ENCODE results near the gene MPDZ.
A peak's percentile ranks its signal among the peaks of the same experiment; 100 is the strongest.

MPDZ gene

DNA sequence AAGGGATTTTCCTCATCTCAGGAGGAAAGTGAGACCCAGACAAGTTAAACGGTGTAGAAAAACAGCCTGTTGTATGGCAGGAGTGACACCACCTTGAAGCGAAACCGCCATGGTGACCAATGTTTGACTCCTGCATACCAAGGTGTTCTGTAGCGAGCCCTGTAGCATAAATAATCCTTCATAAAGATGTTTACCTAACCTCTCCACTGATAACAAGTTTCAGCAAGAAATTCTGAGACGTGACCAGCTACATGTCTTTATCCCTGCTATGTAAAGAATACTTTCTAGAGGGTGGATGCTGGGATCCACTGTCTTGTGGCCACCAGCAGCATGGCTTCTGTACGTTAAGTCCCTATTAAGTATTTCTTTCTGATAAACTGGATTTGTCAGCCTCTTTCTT is 148.1 kb downstream of the MPDZ start:
- no peak for DNase-seq

DNA sequence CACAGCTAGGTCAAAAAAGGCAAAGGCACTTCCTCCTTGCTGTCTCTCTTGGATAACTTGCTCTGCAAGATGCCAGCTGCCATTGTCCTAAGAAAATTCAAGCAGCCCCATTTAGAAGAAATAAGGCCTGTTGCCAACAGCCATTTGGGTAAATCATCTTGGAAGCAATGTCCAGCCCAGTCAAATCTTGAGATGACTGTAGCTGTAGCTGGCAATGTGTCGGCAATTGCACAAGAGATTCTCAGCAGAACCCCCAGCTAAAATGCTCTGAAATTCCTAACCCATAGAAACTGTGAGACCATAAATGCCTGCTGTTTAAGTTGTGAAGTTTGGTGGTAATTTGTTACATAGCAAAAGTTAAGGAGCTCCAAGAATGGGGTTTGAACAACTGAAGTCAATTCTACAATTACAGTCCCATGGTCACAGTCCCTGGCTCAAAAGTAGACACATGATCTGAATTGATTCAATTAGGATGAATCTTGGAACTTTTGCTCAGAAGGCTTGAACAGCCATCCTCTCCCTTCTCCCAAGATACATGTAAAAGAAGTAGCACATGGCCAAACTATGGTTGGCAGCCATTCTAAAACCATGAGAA is 151.1 kb downstream of the MPDZ start:
- no peak for DNase-seq

- no peak for DNase-seq
These were observed 152.4 kb downstream of the MPDZ start for GRCh38 chr9:13127131-13127530.

- no peak for DNase-seq
These were observed 154.2 kb downstream of the MPDZ start for GRCh38 chr9:13125261-13125660.

DNA sequence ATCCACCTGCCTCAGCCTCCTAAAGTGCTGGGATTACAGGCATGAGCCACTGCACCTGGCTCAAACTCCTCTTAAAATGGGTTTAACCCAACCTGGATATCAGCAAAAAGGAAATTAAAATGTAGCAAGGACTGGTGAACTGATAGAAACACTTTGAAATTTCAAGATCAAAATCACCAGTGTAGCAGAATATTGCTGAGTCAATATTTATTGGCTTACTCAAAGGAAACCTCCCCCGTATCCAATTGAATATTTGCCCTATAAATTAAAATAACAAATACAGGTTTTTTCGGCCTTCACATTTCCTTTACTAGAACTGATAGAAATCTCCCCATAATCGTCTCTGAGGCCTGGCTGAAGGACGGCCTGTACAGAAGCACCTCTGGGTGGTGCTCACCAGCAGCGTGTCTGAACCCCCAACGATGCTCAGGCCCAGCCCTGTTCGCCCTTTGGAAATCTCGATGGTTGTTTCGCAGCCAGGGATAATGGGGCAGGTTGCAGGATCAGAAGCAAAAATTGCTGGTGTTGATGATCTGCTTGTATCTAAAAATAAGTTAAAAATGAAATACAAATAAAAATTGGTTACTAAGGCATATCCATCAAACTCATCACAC is 156.6 kb downstream of the MPDZ start:
- no peak for DNase-seq

GRCh38 chr9:13118313-13118712 is 161.2 kb downstream of the MPDZ start:
- no peak for DNase-seq

DNA sequence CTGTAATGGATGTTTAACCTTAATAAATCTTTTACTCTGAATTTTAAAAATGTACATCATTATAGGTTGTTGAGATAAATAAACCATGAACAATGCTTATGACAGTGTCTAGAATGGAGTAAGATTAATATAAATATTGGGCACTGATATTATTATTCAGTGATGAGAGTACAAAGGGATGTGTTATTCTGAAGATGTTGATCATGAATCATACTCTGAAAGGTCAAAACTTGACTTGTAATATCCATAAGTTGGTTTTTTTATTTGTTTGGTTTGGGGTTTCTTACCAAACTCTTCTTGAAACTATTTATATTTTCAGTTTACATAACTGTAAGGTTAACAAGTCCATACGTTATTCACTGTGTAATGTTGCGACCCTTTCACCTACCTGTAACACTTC is 163.2 kb downstream of the MPDZ start:
- no peak for DNase-seq

- no peak for DNase-seq
These were observed 165.7 kb downstream of the MPDZ start for GRCh38 chr9:13113751-13114150.

- no peak for DNase-seq
These were observed 166.3 kb downstream of the MPDZ start for GRCh38 chr9:13113216-13113615.

GRCh38 chr9:13111778-13112177 is 167.7 kb downstream of the MPDZ start:
- DNase-seq = no peak

- DNase-seq = no peak
These were observed 168.6 kb downstream of the MPDZ start for GRCh38 chr9:13110766-13111417.

DNA sequence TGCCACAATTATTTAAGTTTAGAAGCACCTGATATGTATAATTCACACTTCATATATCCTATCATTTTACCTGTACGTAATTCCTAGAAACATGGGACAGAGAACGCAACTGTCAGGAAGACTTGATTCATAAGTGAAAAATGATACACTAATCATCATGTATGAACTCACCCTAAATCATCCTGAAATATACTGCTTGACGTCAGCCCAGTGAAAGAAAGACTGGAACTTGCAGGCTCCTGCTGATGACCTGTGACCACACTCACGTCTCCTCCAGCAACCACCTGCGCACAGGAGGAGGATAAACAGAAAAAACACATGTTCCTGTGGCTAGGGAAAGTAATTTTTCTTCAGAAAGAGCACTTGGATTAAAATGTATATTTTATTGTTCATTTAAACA is 169.7 kb downstream of the MPDZ start:
- no peak for DNase-seq

- no peak for DNase-seq
These were observed 172.5 kb downstream of the MPDZ start for GRCh38 chr9:13107008-13107407.

DNA sequence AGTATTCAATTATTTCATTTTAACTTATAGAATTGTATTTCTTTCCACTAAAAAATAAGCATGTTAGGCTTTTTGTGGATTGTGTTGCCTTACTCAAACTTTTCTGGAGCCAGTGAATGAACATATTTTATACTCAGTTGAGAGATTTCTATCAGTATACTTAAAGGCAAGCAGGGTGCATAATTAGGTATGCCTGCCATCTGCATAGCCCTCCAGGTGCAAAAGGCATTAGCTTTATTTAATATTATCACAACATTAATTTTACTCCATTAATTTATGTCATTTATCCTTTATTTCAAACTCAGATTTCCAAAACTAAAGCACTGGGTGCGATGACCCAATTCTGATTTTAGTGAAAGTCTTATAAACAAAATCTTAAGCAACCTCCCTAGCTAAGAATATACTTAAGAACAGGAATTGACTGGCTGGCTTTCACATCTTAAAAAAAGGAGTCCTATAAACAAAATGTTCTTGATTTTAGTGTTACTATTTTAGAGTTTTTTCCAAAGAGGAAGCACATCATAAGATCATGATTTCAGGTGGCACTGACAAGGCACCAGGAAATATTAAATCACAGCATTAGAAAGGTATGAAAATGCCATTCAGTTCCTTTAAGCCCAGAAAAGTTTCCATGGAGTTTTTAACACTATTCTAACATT is 178.4 kb downstream of the MPDZ start:
- DNase-seq = no peak

DNA sequence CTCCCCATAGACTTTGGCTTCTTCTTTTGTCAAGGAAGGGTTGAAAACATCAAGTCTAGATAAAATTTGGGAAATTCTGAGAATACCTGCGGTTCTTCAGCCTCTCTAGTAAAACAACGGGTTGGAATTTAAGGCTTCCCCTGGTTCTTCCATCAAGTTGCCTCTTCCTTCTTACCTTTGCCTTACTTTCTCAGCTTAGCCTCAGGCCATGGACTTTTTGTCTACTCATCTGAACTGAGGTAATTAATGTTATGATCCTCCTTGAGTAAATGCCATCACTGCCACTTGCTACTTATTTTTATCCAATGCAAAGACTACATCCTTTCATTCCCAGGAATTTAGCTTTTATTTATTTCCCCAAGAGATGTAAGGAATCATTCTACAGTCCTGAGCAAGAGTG is 184.4 kb downstream of the MPDZ start:
- no peak for DNase-seq

GRCh38 chr9:13090628-13091027 is 188.9 kb downstream of the MPDZ start:
- no peak for DNase-seq

DNA sequence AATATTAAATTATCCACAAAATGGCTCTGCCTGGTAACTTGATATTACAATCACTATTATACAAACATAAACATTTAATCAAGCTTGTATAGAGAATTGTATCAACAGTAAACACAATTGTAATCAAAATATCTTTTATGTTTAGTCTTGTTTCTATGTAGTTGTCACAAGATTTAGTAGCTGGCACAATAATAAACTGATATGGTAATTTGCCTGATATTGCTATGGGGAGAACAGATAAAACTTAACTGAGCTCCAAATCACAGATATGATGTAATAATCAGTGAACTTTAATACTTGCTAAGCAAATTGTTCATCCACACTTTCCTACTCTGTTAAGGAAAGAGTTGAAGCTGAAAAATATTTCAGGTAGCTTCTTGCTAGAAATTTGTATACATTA is 189.8 kb downstream of the MPDZ start:
- DNase-seq = no peak

- DNase-seq = peak; percentile 49
These were observed 190.6 kb downstream of the MPDZ start for GRCh38 chr9:13088720-13089427.

DNA sequence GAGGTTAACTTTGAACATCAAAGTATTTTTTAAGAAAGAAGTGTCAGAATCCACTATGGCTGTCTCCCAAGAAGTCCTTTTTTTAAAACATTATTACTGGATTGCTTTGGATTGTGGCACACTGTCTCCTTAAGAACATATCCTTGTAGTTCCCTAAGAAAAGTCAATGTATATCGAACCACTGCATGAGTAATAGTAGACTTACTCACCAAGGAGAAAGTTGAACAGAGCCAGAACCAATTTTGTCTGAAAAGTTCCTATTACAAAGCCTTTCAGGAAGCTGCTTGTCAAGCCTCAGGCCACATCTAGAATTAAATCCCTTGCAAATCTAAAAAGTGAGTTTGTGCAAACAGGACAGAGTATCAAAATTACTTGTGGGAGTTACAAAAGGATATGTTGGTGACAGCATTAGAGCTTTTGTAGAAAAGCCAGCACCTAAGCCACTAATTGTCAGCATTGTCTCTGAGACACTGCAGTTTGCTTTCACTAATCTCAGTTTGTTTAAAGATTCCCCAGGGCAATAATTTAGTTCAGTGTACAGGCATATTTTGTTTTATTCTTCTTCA is 195.4 kb downstream of the MPDZ start:
- DNase-seq = no peak

GRCh38 chr9:13083366-13083765 is 196.1 kb downstream of the MPDZ start:
- DNase-seq = no peak

- DNase-seq = no peak
These were observed 196.7 kb downstream of the MPDZ start for GRCh38 chr9:13082796-13083195.

- DNase-seq = no peak
These were observed 201.3 kb downstream of the MPDZ start for GRCh38 chr9:13078164-13078563.

GRCh38 chr9:13076616-13077015 is 202.9 kb downstream of the MPDZ start:
- DNase-seq = no peak

Measured in NCI-H1436 treated with DMSO at 0.1 percent for 48 hours (cell line).